ENCODE measurements around the gene PNP. TPM values are rescaled to one million over a fixed set of nuclear protein-coding genes. Genes with fewer than 3 reads are reported as not detected.
"Not testable (repeated sequence)": the region's sequence is repeated elsewhere in the genome, so short reads cannot be mapped to it uniquely, and the experiment has no call there.

Gene PNP
- total and polyA plus RNA-seq, 10 of the 15 experiments (the other 5 are each of a cell fraction or from before 2014, with no cell fraction given): 103 to 215 (median 138) TPM

- ATAC-seq: no peak
- H3K27ac ChIP-seq (ENCODE audit: control insufficient read depth, insufficient read depth): no peak overlapping the region
- in situ Hi-C loops (cut with MboI) (no loop called here), intact Hi-C loops (cut with micrococcal nuclease; ENCODE audit: unreplicated experiment) (no loop called here)
- CTCF ChIA-PET: no interaction called here
- 94% methylated on average over 2 of the region's 2 CpGs for WGBS (ENCODE audit: insufficient coverage, insufficient replicate concordance, low lambda C conversion rate, missing lambda C conversion rate)
- no peaks in the 10 kb centered on the region; the same call in 2 of the 3 replicates for H3K9me3 ChIP-seq (replicated peaks; ENCODE audit: control insufficient read depth, insufficient read depth, low read length)
- H3K9ac ChIP-seq (ENCODE audit: control insufficient read depth, insufficient read depth, low read length): no peak overlapping the region
- H2AFZ ChIP-seq (ENCODE audit: control insufficient read depth, low read depth, low read length): no peak overlapping the region
- FAIRE-seq: no peak
- H3K4me2 ChIP-seq (ENCODE audit: control insufficient read depth, insufficient read depth): no peak overlapping the region
- peaks cover 8% of the 10 kb centered on the region; the same call in 1 of the 2 replicates for H3K4me1 ChIP-seq (ENCODE audit: control insufficient read depth, insufficient read depth, low read length)
- DNase-seq (ENCODE audit: low read depth, low spot score): no peak
- H3K36me3 ChIP-seq (ENCODE audit: control insufficient read depth in 2 of 2, insufficient read depth in 2 of 2, low read length in 1 of 2): no peaks in the 10 kb centered on the region
- H4K20me1 ChIP-seq (ENCODE audit: control insufficient read depth, insufficient read depth): no peaks in the 10 kb centered on the region
- no peak overlapping the region for H3K4me3 ChIP-seq
- no peaks in the 10 kb centered on the region for H3K27me3 ChIP-seq (replicated peaks in 1 of 2; ENCODE audit: control insufficient read depth in 2 of 2, insufficient read depth in 2 of 2, low read length in 1 of 2)
- H3K79me2 ChIP-seq (ENCODE audit: control insufficient read depth, insufficient read depth, low read length): no peaks in the 10 kb centered on the region
- SMC1A ChIA-PET (ENCODE audit: uncharacterized antibody, unreplicated experiment): no interaction called here
- RAD21 ChIA-PET (ENCODE audit: unreplicated experiment): no interaction called here
- TF ChIP-seq SUPT20H (IDR thresholded peaks at IDR 0.05; ENCODE audit: borderline replicate concordance, control insufficient read depth, low read depth, low read length): no peak
- no peak for TF ChIP-seq YY1 (IDR thresholded peaks at IDR 0.05; ENCODE audit: low read depth, low read length)
- no peak for TF ChIP-seq CBX3 (IDR thresholded peaks at IDR 0.05; ENCODE audit: borderline replicate concordance, low read depth)
- TF ChIP-seq POLR2AphosphoS2 (IDR thresholded peaks at IDR 0.05; ENCODE audit: low read depth, low read length): no peak
- BruUV-seq (replicated peaks): no TSS peak
- POLR2A ChIA-PET: no interaction called here
Observed at GRCh38 chr14:20501346-20501745, 32.1 kb downstream of the PNP start.

GRCh38 chr14:20503898-20504297, 34.7 kb downstream of the PNP start:
- in situ Hi-C loops (cut with MboI): no loop called here
- TF ChIP-seq SPI1 (IDR thresholded peaks at IDR 0.05; ENCODE audit: borderline replicate concordance, insufficient read depth, low read depth, low read length): peak; percentile 74; the same call in 1 of the 2 replicates
- peak in 1 of 2 experiments; percentile 14; a peak in 1 of 4 replicates for TF ChIP-seq IKZF2 (IDR thresholded peaks at IDR 0.05)
- TF ChIP-seq EZH2 (IDR thresholded peaks at IDR 0.05; ENCODE audit: borderline replicate concordance, control insufficient read depth, low read depth, low read length): no peak
- TF ChIP-seq EED (IDR thresholded peaks at IDR 0.05; ENCODE audit: low read depth): peak; percentile 31; the same call in 1 of the 2 replicates
- CTCF ChIA-PET: no interaction called here
- ATAC-seq: peak; percentile 27; the same call in 1 of the 3 replicates
- FAIRE-seq: peak; percentile 57
- Histone ChIP-seq H3K4me3 (no peak overlapping the region), H4K20me1 (ENCODE audit: control insufficient read depth, insufficient read depth) (no peaks in the 10 kb centered on the region), H3K27me3 (replicated peaks in 1 of 2; ENCODE audit: control insufficient read depth in 2 of 2, insufficient read depth in 2 of 2, low read length in 1 of 2) (no peaks in the 10 kb centered on the region), H3K9ac (ENCODE audit: control insufficient read depth, insufficient read depth, low read length) (no peak overlapping the region), H3K79me2 (ENCODE audit: control insufficient read depth, insufficient read depth, low read length) (no peaks in the 10 kb centered on the region), H3K4me2 (ENCODE audit: control insufficient read depth, insufficient read depth) (peak overlapping the region; percentile 8; the same call in 1 of the 2 replicates), H3K9me3 (replicated peaks; ENCODE audit: control insufficient read depth, insufficient read depth, low read length) (no peaks in the 10 kb centered on the region), H3K36me3 (ENCODE audit: control insufficient read depth in 2 of 2, insufficient read depth in 2 of 2, low read length in 1 of 2) (no peaks in the 10 kb centered on the region), H3K27ac (ENCODE audit: control insufficient read depth, insufficient read depth) (no peak overlapping the region), H2AFZ (ENCODE audit: control insufficient read depth, low read depth, low read length) (no peak overlapping the region), H3K4me1 (ENCODE audit: control insufficient read depth, insufficient read depth, low read length) (0 out of 2 replicates have a peak, but pooled peaks cover 4% of the 10 kb centered on the region)
- BruUV-seq (replicated peaks): no TSS peak
- WGBS (ENCODE audit: insufficient coverage, insufficient replicate concordance, low lambda C conversion rate, missing lambda C conversion rate): 21% methylated on average over 6 of the region's 6 CpGs
- no peak for DNase-seq (ENCODE audit: low read depth, low spot score)
- SMC1A ChIA-PET (ENCODE audit: uncharacterized antibody, unreplicated experiment): no interaction called here
- intact Hi-C loops (cut with micrococcal nuclease; ENCODE audit: unreplicated experiment): no loop called here
- POLR2A ChIA-PET: no interaction called here
- RAD21 ChIA-PET (ENCODE audit: unreplicated experiment): no interaction called here

GRCh38 chr14:20506276-20506675, 37.1 kb downstream of the PNP start:
- SMC1A ChIA-PET (ENCODE audit: uncharacterized antibody, unreplicated experiment); H3K36me3 ChIP-seq (ENCODE audit: control insufficient read depth in 2 of 2, insufficient read depth in 2 of 2, low read length in 1 of 2); POLR2A ChIA-PET; H3K9me3 ChIP-seq (replicated peaks; ENCODE audit: control insufficient read depth, insufficient read depth, low read length); CTCF ChIA-PET; H3K9ac ChIP-seq (ENCODE audit: control insufficient read depth, insufficient read depth, low read length); DNase-seq (ENCODE audit: low read depth, low spot score); H3K4me2 ChIP-seq (ENCODE audit: control insufficient read depth, insufficient read depth); in situ Hi-C loops (cut with MboI); FAIRE-seq; H3K79me2 ChIP-seq (ENCODE audit: control insufficient read depth, insufficient read depth, low read length); RAD21 ChIA-PET (ENCODE audit: unreplicated experiment); BruUV-seq (replicated peaks); H3K27me3 ChIP-seq (replicated peaks in 1 of 2; ENCODE audit: control insufficient read depth in 2 of 2, insufficient read depth in 2 of 2, low read length in 1 of 2); H3K4me1 ChIP-seq (ENCODE audit: control insufficient read depth, insufficient read depth, low read length); H3K27ac ChIP-seq (ENCODE audit: control insufficient read depth, insufficient read depth); H4K20me1 ChIP-seq (ENCODE audit: control insufficient read depth, insufficient read depth); H2AFZ ChIP-seq (ENCODE audit: control insufficient read depth, low read depth, low read length); H3K4me3 ChIP-seq; ATAC-seq; intact Hi-C loops (cut with micrococcal nuclease; ENCODE audit: unreplicated experiment): not testable (repeated sequence)
- WGBS (ENCODE audit: insufficient coverage, insufficient replicate concordance, low lambda C conversion rate, missing lambda C conversion rate): no CpG with 5 or more reads among the region's 30 CpGs
